PFSK-1 (cell line): ENCODE results near the gene MBD5.

Experiments used
- FOXP2 ChIP-seq: optimal IDR thresholded peaks from 2 replicates; pipeline ENCODE3; 2011; ENCODE audit warnings: borderline replicate concordance, control low read depth, inconsistent platforms; ENCODE audit not compliant: insufficient read depth; ENCODE audit errors: extremely low read length, extremely low read depth
- POLR2AphosphoS5 ChIP-seq: IDR thresholded peaks from 2 replicates; pipeline ENCODE4 v1.6.1; 2012; ENCODE audit warnings: low read depth, mild to moderate bottlenecking, control low read depth, low read length, moderate library complexity
- SIN3A ChIP-seq: IDR thresholded peaks from 2 replicates; pipeline ENCODE4 v1.6.1; 2012; ENCODE audit warnings: mild to moderate bottlenecking, low read length, moderate library complexity, borderline replicate concordance; ENCODE audit not compliant: insufficient read depth
- TAF1 ChIP-seq: IDR thresholded peaks from 2 replicates; pipeline ENCODE4 v1.6.1; 2012; ENCODE audit warnings: low read length, control low read depth, borderline replicate concordance; ENCODE audit not compliant: insufficient read depth
- TF ChIP-seq, protein P1 (sequence below), 2 experiments: IDR thresholded peaks; 2 replicates each; pipeline versions ENCODE4 v1.6.1 to v1.8.0; 2011 to 2012; ENCODE audit warnings: low read depth in 2 of 2, low read length in 2 of 2, control low read depth in 1 of 2, inconsistent platforms in 1 of 2, mild to moderate bottlenecking in 1 of 2, moderate library complexity in 1 of 2; ENCODE audit not compliant: insufficient read depth in 1 of 2

DNA sequence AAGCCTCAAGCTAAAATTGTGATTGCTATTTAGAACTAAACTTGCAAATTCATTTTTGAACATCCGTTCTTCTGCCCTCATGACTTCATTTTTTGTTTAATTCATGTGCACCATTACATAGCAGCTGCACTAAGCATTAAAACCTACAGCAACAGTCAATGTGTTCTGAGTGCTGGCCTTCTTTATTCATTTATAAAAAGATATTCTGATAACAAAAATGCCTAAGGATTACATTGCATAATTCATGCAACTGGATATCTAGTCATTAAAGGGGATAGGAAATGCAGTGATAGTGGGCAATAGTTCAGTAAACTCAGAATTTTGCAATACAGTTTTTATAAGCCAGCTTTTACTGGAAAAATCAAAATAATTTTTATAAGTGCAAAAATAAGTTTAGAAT lies 329.3 kb downstream of the MBD5 start:
- no peak for TF ChIP-seq TAF1
- no peak for TF ChIP-seq POLR2AphosphoS5
- TF ChIP-seq, protein P1, sequence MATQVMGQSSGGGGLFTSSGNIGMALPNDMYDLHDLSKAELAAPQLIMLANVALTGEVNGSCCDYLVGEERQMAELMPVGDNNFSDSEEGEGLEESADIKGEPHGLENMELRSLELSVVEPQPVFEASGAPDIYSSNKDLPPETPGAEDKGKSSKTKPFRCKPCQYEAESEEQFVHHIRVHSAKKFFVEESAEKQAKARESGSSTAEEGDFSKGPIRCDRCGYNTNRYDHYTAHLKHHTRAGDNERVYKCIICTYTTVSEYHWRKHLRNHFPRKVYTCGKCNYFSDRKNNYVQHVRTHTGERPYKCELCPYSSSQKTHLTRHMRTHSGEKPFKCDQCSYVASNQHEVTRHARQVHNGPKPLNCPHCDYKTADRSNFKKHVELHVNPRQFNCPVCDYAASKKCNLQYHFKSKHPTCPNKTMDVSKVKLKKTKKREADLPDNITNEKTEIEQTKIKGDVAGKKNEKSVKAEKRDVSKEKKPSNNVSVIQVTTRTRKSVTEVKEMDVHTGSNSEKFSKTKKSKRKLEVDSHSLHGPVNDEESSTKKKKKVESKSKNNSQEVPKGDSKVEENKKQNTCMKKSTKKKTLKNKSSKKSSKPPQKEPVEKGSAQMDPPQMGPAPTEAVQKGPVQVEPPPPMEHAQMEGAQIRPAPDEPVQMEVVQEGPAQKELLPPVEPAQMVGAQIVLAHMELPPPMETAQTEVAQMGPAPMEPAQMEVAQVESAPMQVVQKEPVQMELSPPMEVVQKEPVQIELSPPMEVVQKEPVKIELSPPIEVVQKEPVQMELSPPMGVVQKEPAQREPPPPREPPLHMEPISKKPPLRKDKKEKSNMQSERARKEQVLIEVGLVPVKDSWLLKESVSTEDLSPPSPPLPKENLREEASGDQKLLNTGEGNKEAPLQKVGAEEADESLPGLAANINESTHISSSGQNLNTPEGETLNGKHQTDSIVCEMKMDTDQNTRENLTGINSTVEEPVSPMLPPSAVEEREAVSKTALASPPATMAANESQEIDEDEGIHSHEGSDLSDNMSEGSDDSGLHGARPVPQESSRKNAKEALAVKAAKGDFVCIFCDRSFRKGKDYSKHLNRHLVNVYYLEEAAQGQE (IDR thresholded peaks at IDR 0.05; ENCODE audit: insufficient read depth in 1 of 2, low read depth in 2 of 2, low read length in 2 of 2): no peak
- no peak for TF ChIP-seq SIN3A
- TF ChIP-seq FOXP2: no peak
